G401.6 (cell line): ENCODE measurements around the gene ASTN2.
"Not testable (repeated sequence)": the region's sequence is repeated elsewhere in the genome, so short reads cannot be mapped to it uniquely, and the experiment has no call there.

Experiments
- FAIRE-seq: peaks from 2 replicates; lab custom pipeline; 2012; peaks lifted over from hg19 to GRCh38; lab: Jason Lieb, UNC

Gene ASTN2

DNA sequence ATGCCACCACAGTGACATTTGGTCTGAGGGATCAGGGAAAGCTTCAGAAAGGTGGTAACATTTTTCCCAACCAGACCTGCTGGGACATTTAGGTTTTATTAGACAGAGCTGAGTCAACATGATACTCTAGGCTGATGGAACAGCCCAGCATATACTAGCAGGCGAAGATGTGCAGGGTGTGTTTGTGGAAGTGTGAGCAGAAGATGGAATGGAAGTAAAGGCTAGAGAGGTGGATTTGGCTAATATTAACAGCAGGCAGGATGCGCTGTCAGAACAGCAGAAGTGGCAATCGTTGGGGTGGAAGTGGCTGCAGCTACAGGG is 340.6 kb downstream of the ASTN2 start:
- FAIRE-seq: no peak

DNA sequence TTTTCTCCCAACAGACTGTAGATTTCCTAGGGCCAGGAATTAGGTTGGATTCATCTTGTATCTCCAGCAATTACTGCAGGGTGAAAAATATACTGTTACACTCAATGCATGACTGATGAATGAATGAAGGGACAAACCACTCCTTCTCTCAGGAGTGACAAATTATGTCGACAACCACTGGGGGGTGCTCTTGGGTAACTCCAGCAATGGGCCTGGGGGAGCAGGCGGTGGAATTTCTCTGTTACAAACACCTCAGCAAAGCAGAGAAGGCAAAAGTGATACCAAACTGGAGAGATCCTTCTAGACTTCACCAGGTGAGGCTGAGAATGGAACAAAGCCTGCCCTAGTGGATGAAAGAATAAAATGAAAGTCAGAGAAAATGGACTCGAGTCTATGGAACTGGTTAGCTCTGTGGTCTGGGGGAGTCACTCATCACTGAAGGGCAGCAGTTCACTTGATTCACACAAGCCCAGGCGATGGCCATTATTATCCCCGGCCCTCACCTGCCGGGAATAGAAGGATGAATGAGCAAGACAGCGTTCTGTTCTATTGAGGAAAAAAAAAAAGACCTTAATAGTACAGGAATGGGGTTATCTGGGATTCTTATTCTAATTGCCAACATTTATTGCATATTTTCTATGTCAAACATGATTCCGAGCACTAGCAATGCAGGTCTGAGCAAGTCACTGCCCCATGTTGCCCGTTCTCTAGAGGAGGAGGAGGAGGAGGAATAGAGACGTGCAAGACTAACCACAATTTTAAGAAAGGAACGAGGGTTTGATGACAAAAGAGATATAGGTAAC is 341.1 kb downstream of the ASTN2 start:
- FAIRE-seq: no peak

DNA sequence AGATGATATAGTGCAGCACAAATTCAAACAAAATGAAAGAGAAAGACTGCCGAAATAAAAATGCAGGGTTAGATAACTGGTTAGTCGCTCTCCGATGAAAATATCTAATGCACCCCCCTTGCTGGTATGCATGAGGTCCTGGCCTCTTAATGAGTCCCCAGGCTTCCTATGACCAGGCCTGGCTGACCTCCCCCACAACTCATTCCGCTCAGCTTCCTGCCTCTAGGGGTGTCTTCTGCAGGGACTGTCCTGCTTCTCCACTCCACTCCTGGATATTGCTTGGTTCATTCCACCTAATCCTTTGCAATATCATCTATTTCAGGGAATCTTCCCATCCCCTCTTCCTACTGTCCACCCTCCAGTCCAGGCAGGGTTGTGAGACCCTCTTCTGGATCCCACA is 341.8 kb downstream of the ASTN2 start:
- no peak for FAIRE-seq

DNA sequence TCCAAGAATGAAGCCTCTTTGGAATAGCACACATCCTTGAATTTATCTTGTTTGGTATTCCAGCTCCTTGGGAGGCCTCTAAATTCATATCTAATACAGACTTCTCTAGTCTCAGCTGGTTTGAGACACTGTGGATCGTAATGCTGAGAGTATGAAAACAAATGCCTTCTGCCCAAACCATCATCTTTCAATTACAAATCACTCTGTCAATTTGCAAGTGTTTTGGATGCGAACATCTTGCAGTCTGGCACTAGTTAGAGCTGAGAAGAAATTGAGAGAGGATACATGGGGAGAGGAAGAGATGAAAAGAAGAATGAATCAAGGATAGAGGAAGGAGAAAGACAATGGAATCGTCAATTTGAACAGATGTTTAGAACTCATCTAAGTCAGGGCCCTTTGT is 342.6 kb downstream of the ASTN2 start:
- FAIRE-seq: no peak

DNA sequence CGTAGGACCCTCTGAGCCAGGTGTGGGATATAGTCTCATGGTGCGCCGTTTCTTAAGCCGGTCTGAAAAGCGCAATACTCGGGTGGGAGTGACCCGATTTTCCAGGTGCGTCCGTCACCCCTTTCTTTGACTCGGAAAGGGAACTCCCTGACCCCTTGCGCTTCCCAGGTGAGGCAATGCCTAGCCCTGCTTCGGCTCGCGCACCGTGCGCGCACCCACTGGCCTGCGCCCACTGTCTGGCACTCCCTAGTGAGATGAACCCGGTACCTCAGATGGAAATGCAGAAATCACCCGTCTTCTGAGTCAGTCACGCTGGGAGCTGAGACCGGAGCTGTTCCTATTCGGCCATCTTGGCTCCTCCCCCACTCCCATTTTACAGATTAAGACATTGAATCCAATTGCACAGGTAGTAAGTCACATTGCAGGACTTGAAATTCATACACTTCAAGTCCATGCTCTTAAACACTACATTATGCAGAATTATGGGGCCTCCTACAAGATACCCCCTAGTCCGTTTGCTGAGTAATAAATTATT is 343.1 kb downstream of the ASTN2 start:
- FAIRE-seq: not testable (repeated sequence)

DNA sequence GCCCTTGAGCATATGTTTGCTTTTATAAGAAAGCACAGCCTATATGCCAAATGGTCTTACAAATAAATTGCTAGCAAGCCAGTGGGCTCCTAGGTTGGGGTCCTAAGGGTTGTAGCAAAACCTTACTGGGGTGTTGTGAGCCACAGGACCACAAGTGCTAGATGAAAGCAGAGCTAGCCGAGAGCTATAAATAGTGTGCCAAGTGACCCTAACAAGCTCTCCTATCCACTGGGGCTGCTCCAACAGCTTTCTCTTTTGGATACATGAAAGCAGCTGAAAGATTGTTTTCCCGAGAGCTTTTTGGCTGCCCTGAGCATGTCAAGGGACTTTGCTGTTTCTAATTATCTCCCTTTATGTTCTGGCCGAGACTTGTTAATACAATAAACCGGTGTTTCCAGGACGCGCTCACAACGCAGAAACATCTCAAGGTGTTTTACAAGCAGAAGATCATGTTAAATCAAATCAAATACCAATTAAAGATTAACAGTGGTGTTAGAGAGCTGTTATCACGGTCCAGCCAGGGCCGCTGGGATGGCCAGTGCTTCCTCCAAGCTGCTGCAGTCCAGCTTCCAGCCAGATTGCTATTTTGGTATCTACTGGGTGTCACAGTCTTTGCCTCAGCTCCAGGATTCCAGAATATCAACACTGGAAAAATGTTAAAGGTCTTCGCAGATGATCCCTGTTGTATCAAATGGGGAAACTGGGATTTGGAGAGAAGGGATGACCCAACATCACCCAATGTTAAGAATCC is 351.0 kb downstream of the ASTN2 start:
- FAIRE-seq: no peak

DNA sequence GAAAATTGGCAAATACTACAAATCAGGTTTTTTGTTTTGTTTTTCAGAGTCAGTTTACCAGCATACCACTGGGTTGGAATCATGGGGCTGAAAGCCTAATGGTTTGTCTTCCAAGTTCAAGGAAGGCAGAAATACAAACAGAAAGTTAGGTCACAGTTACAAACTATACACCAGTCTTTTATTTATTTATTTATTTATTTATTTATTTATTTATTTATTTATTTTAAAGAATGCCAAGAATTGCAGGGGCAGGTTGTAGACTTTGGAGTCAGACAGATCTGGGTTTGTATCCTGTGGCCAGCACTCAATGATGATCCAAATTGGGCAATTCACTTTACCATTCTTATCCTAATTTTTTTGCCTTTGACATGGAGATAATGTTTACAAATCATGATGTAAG is 353.9 kb downstream of the ASTN2 start:
- no peak for FAIRE-seq

DNA sequence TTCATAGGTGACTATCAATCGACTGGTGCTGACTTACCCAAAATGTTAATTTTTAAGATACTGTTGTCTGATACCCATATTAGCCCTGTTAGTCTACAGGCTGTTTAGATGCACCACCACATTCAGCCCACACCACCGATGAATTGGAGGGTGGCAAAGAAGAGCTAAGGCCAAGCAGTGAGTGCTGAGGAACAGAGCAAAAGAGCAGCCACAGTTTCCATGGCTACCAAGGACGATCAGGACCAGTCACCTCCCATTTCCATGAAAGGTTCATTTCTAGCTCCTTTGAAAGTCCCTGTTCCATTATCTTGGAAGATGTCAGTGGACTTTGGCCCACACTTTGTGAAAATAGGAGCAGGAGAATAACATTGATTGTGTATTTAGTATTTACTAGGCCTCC is 364.9 kb downstream of the ASTN2 start:
- FAIRE-seq: no peak

DNA sequence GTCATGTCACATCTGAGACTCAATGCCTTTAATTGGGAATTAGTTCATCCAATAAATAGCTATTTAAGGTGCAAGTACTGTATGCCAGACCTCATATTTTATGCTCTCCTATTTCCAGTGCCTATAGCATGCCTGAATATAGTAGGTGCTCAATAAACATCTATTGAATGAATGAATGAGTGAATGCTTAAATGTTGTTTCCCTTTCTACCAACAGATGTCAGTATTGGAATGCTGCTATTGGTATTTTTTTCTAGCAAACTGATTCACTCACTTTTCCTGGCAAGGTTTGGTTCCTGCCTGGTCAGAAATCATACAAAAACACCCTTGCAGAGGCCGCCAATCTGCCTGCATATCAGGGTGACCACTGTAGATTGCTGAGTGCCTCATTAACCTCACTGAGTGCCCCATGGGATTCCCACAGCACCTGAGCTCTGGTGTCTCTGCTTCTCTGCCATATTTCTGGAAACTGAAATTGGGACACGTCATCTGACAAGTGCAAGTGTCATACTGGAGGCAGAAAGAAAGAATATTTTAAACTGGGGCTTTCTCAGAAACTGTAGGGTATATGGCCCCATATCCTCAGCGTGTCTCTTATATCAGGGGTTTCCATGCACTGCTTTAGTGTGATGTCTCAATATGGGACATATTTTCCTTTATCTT is 368.1 kb downstream of the ASTN2 start:
- FAIRE-seq: no peak

DNA sequence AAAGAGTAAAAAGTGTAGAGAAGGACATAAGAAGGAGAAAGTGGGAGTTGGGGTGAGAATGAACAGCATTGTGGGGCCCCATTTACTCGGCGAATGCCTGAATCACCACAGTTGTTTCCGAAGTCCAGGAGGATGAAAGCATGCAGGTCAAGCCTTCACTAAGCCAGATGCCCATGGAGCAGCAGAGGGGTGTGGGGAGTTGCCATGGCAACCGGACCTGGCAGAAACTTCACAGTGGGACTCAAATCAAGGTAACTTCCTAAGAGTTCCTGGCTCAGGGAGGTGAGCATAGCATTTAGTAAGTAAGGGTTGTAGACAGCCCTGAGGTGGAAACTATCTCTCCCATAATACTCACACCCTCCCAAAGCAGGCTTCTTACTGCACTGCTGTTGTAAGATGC is 370.6 kb downstream of the ASTN2 start:
- no peak for FAIRE-seq

DNA sequence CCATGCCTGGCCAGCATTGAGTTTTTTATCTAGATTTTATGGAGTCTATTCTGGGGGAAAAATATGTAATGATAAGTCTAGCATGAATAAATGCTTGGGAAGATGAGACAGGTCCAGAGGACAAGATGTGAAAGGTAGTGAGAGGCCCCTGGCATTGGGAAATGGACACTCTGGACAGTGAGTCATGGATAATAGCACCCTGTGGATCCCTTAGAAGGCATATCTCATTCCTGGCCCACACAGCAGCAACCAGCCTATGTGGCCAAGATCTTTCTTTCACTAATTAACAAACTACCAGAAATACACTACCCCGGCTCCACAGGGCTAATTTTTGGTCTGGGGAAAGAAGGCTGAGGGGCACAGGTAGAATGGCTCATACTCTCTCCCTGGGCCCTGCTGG is 371.7 kb downstream of the ASTN2 start:
- no peak for FAIRE-seq

DNA sequence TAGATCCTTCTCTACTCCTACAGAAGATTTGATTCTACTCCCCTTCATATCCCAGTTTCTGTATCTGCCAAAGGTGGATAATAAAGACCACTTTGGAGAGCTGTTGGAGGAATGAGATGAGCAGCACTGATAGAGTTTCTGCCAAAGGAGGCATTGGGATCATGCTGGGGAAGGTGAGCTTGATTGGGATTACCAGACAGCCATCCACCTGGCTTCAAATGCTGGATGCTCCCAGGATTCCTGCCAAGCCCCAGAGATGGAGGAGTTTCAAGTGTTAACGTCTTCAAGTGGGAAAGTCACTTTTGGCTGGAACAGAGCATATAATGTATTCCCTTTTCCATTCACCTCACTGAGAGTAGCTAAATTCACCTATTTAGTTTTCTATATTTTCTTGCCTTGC is 379.3 kb downstream of the ASTN2 start:
- no peak for FAIRE-seq

DNA sequence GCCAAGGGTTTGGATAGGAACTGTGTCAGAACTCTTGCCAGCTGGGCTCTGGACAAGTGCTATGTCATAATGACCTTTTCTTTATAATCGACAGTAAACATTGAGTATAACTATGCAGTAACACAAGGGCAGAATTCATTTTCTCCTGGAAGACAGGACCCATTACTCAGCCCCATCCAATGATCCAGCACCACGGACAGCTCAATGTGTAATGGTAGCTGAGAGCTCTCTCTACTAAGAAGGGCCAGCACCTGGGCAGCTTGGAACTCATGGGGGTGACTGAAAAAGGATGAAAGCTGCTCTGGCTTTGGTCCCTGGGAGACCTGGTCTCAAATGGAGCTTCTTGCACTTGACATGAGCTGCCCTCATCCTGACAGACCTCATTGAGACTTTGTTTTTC is 380.0 kb downstream of the ASTN2 start:
- FAIRE-seq: no peak

DNA sequence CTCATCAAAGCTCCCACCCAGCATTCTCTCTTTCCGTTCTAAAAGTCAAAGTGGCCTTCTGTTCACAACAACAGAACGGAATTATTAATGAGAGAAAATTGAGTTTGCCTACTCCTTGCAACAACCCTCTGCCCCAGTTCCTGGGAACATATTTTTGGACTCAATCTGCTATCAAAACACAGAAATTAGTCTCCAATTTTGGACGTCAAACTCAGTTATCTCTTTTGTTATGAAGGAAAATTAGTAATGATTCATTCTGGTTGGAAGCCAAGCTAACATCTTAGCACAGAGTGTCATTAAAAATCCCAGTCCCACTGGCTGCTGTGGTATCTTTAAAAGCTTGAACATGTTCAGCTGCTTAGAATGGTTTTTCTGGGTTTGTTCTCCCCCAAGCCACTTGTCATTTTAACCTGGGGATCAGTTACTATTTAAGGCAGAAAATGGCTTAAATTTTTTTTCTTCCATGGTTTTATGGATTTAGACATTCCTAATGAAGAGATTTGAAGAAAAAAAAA is 384.5 kb downstream of the ASTN2 start:
- FAIRE-seq: no peak

DNA sequence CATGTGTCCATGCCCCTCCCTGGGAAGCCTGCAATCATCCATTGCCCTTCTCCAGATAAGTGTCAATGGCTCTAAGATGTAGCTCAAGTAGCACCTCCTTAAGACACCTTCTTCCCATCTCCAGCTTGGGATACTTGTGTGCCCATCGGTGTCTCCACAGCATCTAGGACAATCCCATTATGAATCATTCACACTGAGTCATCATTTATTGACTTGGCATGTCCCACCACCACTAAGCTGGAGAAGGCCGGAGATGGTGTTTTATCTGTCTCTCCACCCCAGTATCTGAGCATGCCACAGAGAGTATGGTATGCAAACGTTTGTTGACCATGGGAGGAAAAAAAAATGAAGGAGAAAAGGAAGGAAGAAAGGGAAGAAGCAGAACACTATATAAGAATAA is 385.5 kb downstream of the ASTN2 start:
- FAIRE-seq: no peak

DNA sequence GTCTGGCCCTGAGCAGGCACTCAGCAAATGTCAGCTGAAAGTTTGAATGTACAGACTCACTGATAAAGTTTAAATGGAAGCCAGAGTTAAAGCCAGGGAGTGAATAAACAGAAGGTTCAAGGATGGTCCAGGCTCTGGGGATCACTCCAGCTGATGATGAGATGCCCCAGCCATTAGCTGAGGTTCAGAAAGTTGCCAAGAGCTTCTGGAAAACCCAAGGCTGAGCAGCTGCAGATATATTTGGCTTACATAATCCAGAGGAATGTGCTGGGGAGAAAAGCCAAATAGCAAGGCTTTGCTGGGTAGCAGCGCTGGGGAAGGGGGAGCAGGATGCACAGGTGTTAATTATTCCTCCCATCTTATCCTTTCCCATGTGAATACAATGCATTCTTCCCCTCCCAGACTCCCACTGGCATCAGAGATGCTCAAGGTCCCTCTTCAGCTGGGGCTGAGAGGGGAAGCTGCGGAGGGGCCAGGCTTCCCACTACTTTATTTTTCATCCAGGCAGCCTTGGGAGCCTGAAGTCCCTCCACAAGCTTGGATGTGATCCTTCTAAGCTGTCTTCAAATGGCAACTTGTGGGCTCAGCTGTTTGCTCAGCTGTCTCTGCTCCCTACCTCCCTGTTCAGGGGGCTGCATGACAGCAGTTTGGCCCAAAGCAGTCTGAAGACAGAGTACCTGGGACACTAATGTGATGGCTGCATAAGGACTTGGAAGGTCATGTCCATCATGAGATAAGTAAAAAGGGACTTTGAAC is 386.6 kb downstream of the ASTN2 start:
- FAIRE-seq: no peak

DNA sequence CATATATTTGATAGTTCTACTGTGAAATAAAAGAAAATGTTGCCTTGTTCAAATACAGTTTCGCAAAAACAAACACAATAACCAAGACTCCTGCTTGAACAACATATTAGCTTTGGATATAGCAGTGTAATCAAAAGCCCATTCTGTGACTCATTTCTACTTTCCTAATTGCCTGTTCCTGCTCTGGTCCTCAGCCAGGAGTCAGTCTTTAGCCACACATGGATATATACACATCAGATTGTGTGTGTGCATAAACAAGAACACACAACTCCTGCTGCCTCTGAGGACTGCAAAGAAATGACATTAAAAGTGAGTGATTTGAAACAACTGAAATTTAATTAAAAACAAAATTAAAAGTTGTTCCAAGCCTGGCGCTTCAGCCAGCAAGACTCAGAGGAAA is 393.0 kb downstream of the ASTN2 start:
- no peak for FAIRE-seq

DNA sequence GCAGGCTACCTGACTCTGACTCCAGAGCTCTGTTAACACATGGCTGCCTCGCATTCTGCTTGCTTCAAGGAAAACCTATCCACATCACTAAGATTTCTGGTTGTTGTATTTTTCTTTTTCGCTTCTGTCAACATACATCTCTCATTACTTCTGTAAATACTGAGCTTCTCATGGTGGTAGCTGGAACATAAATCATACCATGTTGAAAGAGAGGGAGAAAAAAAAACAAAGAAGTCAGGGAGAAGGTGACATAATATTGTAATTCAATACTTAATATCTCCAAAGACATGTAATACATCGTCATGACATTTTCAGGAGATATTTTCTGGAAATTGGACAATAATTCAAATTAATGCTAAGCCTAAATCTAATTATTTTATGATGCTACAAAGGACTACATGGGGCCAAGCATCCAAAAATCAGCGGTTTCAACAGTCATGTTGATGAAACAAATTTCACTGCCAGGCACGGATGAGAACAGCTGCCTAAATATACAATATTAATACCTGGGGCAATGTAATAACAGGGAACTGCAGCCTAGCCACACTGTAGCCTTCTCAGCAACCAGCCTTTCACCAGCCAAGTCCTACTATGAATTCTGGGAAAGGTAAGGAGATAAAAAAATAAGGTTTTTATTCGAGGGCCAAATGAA is 395.8 kb downstream of the ASTN2 start:
- FAIRE-seq: no peak

DNA sequence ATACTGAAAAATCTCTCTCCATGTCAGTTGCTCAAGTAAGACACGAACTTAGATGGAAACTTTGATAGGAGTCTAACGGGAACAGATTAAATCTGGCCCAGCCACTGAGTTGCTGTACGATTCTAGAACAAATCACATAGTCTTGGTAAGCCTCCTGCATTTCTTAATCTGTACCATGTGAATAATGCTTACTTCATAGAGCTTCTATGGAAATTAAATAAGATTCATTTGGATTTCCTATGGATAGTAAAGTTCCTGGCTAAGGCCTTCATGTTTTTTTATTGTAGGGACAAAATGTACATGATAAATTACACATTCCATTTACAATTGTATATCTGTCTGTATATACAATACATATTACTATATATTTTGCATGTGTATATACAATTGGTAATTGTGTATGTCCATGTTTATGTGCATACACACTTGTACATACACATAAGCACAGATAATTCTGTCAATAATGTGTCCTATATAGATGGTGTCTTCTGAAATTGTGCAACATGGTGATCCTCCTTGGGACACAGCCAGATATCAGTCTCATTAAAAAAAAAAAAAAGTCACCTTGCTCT is 397.4 kb downstream of the ASTN2 start:
- no peak for FAIRE-seq

DNA sequence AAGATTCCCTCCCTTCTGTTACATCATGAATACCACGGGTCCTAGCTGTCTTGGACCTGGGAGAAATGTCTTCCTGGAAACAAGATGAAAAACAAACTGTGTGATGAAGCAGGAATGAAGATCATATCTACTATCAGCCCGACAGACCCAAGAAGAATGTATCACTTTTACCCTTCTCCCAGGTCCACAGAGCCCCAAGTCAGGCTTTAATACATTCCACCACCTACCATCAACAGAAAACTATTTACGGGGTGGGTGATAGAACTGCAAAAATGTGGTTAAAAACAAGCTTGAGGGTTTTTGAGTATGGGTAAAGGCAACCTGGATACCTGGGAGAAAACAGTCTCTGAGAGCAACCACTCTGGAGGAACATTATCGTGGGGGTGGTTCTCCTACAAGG is 400.8 kb downstream of the ASTN2 start:
- no peak for FAIRE-seq

DNA sequence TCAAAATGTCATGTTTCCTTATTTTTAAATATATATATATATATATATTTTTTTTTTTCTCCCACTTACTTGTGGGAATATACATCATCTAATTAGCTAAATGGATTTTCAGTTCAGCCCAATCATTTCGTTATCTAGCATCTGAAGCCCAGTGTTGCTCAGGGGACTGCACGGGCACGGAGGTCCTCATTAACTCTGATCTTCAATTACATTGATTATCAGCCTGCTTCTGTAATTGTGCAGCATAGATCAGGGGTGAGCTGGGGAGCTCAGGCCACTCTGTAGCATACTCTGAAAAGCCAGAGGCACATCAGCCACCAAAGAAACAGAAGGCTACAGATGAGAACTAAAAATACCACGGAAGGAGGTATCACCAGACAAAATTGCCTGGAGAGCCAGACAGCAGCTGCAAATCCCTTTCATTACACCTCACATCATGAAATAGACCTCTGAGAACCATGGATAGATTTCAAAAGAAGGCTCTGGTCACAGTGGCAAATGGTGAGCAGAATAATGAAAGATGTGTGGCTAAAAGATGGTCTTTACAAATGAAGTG is 401.3 kb downstream of the ASTN2 start:
- no peak for FAIRE-seq
